SJSA1 (cell line): ENCODE results near the gene KEL. TPM values are rescaled to one million over a fixed set of nuclear protein-coding genes. Genes with fewer than 3 reads are reported as not detected.

Source experiments
- DNase-seq, 2 experiments: peaks; one replicate each; pipeline ENCODE4 v3.0.0-alpha.2; 2015 to 2020; ENCODE audit warnings: low spot score in 2 of 2, low read depth in 1 of 2
- H3K27ac ChIP-seq: fragments of 250-450 bp; sonication (Bioruptor Pico); 2 replicates; pipeline ENCODE4 v1.5.1; 2020; ENCODE audit warnings: mild to moderate bottlenecking, moderate library complexity
- H3K27me3 ChIP-seq: fragments of 250-450 bp; sonication (Bioruptor Pico); replicated peaks from 2 replicates; pipeline ENCODE4 v1.5.1; 2020; ENCODE audit warnings: mild to moderate bottlenecking, moderate library complexity
- H3K36me3 ChIP-seq: fragments of 250-450 bp; sonication (Bioruptor Pico); 2 replicates; pipeline ENCODE4 v1.5.1; 2020; ENCODE audit warnings: mild to moderate bottlenecking
- H3K4me1 ChIP-seq: fragments of 250-450 bp; sonication (Bioruptor Pico); replicated peaks from 2 replicates; pipeline ENCODE4 v1.6.1; 2021; ENCODE audit warnings: mild to moderate bottlenecking
- H3K4me3 ChIP-seq: fragments of 250-450 bp; sonication (Bioruptor Pico); 2 replicates; pipeline ENCODE4 v1.5.1; 2020; ENCODE audit warnings: mild to moderate bottlenecking
- H3K9me3 ChIP-seq: fragments of 250-450 bp; sonication (Bioruptor Pico); replicated peaks from 2 replicates; pipeline ENCODE4 v1.5.1; 2020; ENCODE audit warnings: mild to moderate bottlenecking
- total RNA-seq: library from RNA; depleted of rRNA; stranded (reverse); fragments of >200 nt; shearing (Covaris generic); gene quantifications from 2 replicates; pipeline ENCODE4 v1.2.3, GENCODE V29; 2014

KEL gene
- total RNA-seq, 1 experiment from 2014 or later: 5.1 TPM

DNA sequence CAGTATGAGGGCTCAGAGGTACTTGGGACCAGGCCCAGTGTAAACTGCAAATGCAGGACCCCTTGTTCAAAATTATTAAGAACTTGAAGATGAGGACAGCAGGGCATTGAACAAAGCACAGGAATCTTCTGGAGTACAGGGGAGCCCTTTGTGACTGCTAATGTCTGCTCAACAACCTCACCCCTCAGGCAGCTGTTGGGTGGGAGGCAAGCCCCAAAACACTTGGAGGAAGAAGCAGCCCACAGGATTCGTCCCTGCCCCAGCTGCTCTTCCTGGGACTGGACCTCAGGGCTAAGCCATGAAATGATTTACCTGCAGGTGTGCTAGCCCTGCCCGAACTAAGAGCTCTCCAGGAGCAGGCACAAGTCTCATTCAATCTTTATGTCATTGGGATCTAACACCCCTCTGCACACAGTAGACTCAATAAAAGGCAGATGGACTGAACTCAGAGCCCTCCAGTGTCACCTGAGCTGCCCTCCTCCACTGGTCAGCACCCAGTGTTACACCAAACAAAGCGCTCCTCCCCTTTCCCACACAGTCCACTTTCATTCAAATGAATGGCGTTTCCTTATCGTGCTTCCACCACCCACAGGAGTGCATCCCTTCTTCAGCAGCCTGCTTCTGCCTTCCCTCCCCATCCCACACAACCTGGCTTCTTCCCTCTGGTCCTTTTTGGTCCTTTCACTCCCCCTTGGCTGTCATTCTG, 29.6 kb downstream of the KEL start:
- Histone ChIP-seq H3K27me3 (no peaks in the 10 kb centered on the region), H3K9me3 (no peaks in the 10 kb centered on the region), H3K4me1 (no peaks in the 10 kb centered on the region), H3K4me3 (no peak overlapping the region), H3K36me3 (no peaks in the 10 kb centered on the region), H3K27ac (no peak overlapping the region)
- no peak for DNase-seq

DNA sequence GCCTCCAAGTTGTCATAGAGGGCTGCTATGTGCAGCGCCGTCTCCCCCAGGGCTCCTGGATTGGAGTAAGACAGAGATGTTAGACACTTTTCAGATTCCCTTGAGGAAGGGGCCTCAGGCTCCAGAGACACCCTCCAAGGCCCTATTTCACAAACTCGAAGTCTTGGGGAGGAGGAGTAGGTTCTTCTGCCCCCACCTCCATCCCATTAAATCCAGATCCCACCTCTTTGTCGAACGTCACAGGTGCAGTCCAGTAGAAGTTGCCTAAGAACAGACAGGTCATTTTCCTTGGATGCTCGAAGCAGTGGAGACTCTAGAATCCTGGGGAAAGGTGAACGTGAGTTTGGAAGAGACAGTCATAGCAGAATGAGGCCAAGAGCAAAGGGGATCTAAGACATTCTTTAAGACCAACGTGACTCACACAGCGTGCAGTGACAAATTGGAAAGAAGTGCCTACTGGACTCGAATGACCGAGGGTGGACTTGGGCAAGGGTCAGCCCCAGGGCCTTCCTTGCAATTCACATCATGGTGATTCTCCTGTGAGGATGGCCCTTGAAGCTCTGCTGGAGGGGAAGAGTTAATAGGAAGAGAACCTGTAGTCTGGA, 31.9 kb downstream of the KEL start:
- H3K27me3 ChIP-seq: no peaks in the 10 kb centered on the region
- H3K4me1 ChIP-seq: no peaks in the 10 kb centered on the region
- no peak overlapping the region for H3K4me3 ChIP-seq
- H3K9me3 ChIP-seq: no peaks in the 10 kb centered on the region
- H3K27ac ChIP-seq: no peak overlapping the region
- DNase-seq: no peak
- H3K36me3 ChIP-seq: no peaks in the 10 kb centered on the region

DNA sequence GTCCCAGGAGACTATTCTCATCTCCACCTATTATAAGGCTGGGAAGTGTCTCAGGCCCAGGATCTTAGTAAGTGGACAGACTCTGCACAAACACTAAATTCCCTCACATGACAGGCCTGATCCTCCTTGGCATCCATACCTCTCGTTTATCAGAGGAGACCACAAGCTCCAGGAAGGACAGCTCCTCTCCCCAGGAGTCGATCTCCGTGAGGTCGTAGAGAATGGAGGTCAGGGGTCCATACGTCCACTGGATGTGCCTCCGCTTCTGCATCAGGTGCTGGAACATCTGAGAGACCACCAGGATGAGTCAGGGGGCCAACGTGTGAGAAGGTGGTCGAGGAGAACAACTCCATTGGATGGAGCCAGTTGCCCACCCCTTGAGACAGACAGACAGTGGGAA, 34.2 kb downstream of the KEL start:
- Histone ChIP-seq H3K27me3 (no peaks in the 10 kb centered on the region), H3K4me3 (no peak overlapping the region), H3K27ac (no peak overlapping the region), H3K36me3 (no peaks in the 10 kb centered on the region), H3K9me3 (no peaks in the 10 kb centered on the region), H3K4me1 (no peaks in the 10 kb centered on the region)
- no peak for DNase-seq

DNA sequence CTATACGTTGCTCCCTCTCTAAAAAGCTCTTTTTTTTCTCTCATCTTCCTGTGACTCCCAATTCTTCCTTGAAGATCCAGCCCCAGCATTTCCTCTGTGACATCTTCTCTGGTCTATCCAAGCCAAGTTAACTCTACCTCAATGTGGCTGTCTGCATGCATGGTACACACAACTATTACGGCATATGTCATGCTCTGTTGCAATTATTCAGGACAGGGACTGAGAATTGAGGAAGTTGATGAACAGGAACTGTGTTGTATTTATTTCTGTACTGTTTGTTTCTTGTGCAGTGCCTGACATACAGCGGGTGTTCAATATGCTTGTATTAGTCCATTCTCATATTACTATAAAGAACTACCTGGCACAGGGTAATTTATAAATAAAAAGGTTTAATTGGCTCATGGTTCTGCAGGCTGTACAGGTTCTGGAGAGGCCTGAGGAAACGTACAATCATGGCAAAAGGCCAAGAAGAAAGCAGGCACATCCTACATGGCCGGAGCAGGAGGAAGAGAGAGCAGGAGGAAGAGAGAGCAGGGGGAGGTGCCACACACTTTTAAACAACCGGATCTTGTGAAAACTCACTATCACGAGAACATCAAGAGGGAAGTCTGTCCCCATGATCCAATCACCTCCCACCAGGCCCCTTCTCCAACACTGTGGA, 34.9 kb downstream of the KEL start:
- no peak for DNase-seq
- Histone ChIP-seq H3K27ac (no peak overlapping the region), H3K4me3 (no peak overlapping the region), H3K4me1 (no peaks in the 10 kb centered on the region), H3K27me3 (no peaks in the 10 kb centered on the region), H3K36me3 (no peaks in the 10 kb centered on the region), H3K9me3 (no peaks in the 10 kb centered on the region)

DNA sequence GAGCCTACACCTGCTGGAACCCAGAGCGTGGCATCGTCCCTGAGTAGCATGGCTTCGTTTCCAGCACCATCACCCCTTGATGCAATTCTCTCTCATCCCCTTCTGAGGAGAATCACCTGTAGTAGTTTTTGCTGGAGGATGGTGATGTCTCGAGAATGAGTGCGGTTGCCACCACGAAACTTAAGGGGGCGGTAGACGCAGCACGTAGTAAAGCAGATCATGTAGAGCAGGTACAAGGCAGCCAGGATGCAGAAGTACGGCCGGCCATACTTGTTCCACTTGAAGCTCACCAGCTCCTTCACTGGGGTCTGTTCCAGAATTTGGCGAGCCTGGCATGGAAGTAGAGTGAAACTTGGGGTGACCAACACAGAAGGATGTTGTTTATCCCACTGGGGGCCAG, 36.8 kb downstream of the KEL start:
- Histone ChIP-seq H3K4me1 (no peaks in the 10 kb centered on the region), H3K4me3 (no peak overlapping the region), H3K9me3 (no peaks in the 10 kb centered on the region), H3K36me3 (no peaks in the 10 kb centered on the region), H3K27me3 (no peaks in the 10 kb centered on the region), H3K27ac (no peak overlapping the region)
- no peak for DNase-seq

DNA sequence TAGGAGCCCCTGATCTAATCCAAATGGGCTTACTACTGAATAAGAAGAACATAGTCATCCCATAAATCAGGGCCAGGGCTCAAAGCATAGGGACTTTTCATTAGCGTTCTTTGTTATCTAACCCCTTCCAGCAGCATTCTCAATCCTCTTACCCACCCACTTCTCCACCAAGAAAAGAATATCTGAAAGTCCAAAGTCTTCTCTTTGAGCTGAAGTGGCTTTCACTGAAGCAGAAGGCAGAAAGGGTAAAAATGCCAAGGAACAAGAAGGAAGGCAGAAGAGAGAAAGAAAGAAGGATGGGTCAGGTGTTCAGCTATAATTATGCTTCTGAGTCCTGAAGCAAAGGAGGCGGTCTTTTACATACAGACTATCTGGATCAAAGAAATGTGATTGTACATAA, 38.8 kb downstream of the KEL start:
- Histone ChIP-seq H3K36me3 (no peaks in the 10 kb centered on the region), H3K27me3 (no peaks in the 10 kb centered on the region), H3K4me1 (no peaks in the 10 kb centered on the region), H3K9me3 (no peaks in the 10 kb centered on the region), H3K4me3 (no peak overlapping the region), H3K27ac (no peak overlapping the region)
- DNase-seq: no peak

DNA sequence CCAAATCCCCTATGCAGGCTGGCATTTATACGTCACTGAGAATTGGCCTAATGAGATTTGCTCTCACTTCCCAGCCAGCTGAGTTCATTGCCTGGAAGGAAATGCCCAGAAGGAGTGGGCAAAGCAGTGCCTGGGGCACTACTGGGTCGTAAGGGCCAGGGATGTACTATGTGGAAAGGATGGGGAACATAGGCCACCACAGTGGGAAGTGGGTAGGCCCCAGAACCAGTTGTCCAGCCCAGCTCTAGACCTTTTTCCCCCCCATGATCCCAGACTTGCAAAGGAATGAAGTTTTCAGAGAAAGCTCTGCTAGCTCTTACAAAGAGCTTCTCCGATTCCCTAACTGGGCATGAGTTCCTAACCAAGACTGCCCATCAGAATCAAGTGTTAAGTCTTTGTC, 42.5 kb downstream of the KEL start:
- no peak overlapping the region for H3K4me3 ChIP-seq
- no peaks in the 10 kb centered on the region for H3K9me3 ChIP-seq
- H3K27ac ChIP-seq: no peak overlapping the region
- H3K27me3 ChIP-seq: no peaks in the 10 kb centered on the region
- H3K4me1 ChIP-seq: no peaks in the 10 kb centered on the region
- no peaks in the 10 kb centered on the region for H3K36me3 ChIP-seq
- DNase-seq: no peak

DNA sequence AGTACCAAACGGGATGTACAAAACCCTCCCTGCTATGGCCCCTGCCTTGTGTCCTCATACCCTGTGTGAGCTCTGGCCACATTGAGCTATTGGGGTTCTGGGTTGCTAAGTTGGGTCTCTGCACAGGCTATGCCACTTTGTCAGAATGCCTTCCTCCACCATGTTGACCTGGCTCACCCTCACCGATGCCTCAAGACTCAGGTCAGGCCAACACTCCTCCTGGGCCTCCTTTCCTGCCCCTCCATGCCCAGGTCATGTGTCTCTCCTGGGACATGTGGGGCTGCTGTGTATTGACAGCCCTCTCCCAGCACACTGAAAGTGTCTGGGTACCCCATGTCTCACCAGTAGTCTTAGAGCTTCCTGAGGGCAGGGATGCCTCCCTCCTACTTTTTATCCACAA, 43.3 kb downstream of the KEL start:
- DNase-seq: no peak
- H3K4me3 ChIP-seq: no peak overlapping the region
- H3K36me3 ChIP-seq: no peaks in the 10 kb centered on the region
- H3K27ac ChIP-seq: no peak overlapping the region
- no peaks in the 10 kb centered on the region for H3K4me1 ChIP-seq
- no peaks in the 10 kb centered on the region for H3K27me3 ChIP-seq
- no peaks in the 10 kb centered on the region for H3K9me3 ChIP-seq

DNA sequence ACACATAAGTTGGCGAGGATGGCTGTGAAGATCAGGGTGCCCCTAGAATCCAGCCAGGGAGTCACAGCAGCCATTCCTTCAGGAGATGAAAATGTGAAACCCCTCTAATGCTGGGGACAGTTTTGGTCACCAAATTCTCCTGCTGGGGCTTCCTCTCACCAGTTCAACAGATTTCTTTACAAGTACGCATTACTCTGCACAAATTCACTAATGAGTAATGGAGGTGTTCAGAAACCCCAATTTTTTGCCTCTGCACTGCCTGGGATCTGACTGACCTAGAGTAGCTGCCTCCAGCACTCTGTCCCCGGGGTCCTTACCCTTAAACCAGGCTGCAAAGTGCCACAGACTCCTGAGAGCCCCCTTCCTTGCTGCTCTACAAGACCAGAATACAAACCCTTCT, 44.7 kb downstream of the KEL start:
- DNase-seq: no peak
- H3K36me3 ChIP-seq: no peaks in the 10 kb centered on the region
- no peaks in the 10 kb centered on the region for H3K4me1 ChIP-seq
- H3K9me3 ChIP-seq: no peaks in the 10 kb centered on the region
- no peaks in the 10 kb centered on the region for H3K27me3 ChIP-seq
- H3K4me3 ChIP-seq: no peak overlapping the region
- H3K27ac ChIP-seq: no peak overlapping the region

DNA sequence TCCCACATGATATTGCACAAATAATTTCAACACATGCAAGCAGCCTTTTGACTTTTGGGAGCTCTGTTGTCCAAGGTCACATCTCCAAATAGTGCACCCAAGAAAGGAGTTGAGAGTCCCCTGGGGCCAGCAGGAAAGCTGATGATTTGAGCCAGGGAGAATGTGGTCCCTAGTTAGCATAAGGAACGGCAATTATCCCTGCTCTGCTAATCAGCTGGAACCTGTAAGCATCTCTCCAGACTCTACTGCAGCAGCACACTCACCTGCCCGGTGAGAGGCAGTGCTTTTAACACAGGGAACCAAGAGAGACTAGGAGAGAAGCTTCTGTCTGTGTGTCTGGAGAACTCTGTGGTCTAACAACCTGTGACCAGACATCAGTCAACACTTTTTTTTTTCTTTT, 45.7 kb downstream of the KEL start:
- no peaks in the 10 kb centered on the region for H3K4me1 ChIP-seq
- no peaks in the 10 kb centered on the region for H3K9me3 ChIP-seq
- DNase-seq: no peak
- H3K4me3 ChIP-seq: no peak overlapping the region
- no peak overlapping the region for H3K27ac ChIP-seq
- H3K36me3 ChIP-seq: no peaks in the 10 kb centered on the region
- no peaks in the 10 kb centered on the region for H3K27me3 ChIP-seq

DNA sequence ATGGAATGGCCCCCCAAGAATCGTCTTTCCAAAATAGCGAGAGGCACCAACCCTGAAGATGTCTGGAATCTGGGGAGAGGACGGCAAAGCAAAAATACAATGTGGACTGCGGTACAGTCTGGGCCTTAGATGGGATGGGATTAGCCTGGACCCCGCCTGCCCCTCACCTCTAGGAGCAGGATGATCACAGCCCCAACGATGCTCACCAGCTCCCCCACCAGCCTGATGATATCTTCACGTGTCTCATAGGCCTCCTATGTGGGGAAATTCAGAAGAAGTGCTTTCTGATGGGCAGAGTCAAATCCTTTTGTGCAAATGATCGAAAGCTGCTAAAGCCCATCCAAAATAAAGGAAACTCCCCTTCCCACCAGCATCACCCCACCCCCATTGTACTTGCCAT, 46.8 kb downstream of the KEL start:
- H3K27ac ChIP-seq: no peak overlapping the region
- H3K4me1 ChIP-seq: no peaks in the 10 kb centered on the region
- no peaks in the 10 kb centered on the region for H3K27me3 ChIP-seq
- H3K9me3 ChIP-seq: no peaks in the 10 kb centered on the region
- H3K36me3 ChIP-seq: no peaks in the 10 kb centered on the region
- H3K4me3 ChIP-seq: no peak overlapping the region
- no peak for DNase-seq

DNA sequence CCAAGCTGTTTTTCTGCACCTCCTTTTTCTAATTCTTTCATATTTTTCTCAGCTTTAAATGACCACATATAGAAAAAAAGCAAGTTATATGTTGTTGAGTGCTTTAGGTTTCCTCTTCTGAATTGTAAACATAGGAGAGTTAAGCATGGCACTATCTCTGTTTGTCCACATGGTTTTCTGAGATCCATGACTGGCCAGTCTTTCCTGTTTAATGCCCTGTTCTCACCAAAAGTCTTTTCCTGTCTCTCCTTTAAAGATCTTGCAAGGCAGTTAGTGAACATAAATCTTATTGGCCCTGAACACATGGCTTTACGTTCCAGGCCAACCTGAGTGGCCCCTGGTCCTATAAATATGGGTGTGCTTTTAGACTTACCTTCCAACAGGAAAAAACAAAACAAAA, 48.0 kb downstream of the KEL start:
- no peak overlapping the region for H3K4me3 ChIP-seq
- H3K9me3 ChIP-seq: no peaks in the 10 kb centered on the region
- H3K27me3 ChIP-seq: no peaks in the 10 kb centered on the region
- H3K27ac ChIP-seq: no peak overlapping the region
- H3K4me1 ChIP-seq: no peaks in the 10 kb centered on the region
- no peak for DNase-seq
- H3K36me3 ChIP-seq: no peaks in the 10 kb centered on the region

DNA sequence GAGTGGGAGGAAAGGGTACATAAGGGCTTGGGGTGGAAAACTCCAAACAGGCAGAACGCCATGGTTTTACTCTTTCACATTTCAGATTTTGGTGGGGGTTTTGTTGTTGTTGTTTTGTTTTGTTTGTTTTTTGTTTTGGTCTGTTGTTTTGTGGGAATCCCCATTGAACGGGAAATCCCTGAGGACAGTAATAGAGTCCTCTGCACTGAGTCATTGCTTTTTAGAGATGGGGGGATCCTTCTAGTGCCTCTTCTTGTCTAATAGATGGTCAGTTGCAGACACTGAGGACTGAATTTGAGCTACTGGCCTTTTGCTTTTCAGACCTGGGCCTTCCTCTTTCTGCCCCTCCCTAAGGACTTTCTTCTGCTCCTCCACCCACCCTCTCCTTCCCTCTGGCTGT, 48.6 kb downstream of the KEL start:
- Histone ChIP-seq H3K4me1 (no peaks in the 10 kb centered on the region), H3K27ac (no peak overlapping the region), H3K4me3 (no peak overlapping the region), H3K36me3 (no peaks in the 10 kb centered on the region), H3K9me3 (no peaks in the 10 kb centered on the region), H3K27me3 (no peaks in the 10 kb centered on the region)
- DNase-seq: no peak

DNA sequence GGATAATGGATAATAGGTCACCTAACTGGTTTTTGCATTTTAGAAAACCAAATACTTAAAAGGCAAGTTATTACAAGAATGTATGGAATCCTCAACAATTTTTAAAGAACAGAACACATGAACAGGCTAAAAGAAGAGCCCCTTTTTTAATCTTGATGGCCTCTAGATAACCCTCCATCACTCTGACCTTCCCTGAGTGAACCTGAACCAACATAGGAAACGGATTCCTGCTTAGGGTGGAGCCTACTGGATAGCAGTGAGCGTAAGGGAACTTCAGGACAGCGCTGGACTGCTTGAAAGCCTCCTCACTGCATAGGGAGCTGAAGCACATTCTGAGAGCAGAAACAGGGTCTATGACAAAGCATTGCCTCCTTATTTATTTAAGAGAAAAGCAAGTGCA, 49.1 kb downstream of the KEL start:
- DNase-seq: no peak
- Histone ChIP-seq H3K36me3 (no peaks in the 10 kb centered on the region), H3K27ac (no peak overlapping the region), H3K9me3 (no peaks in the 10 kb centered on the region), H3K27me3 (no peaks in the 10 kb centered on the region), H3K4me1 (no peaks in the 10 kb centered on the region), H3K4me3 (no peak overlapping the region)
